GM12878 (cell line): ENCODE measurements around the gene NUDT14. TPM values are rescaled to one million over a fixed set of nuclear protein-coding genes. Genes with fewer than 3 reads are reported as not detected.

Experiments
- ATAC-seq: fragments of 200-7000 bp; cut with Tn5 transposase; 3 replicates; pipeline ENCODE4 v1.9.1; 2020; ENCODE audit warnings: mild to moderate bottlenecking, moderate library complexity
- BruUV-seq: library from RNA; stranded (reverse); fragments of 400-500 nt; replicated peaks from 2 replicates; lab custom pipeline; 2021; lab: Mats Ljungman, UMichigan
- CTCF ChIA-PET: fragments of 300-600 bp; sonication (Branson Sonifier 250); formaldehyde crosslinking; extraction: SDS; loops from one replicate; lab custom pipeline; 2021; ENCODE audit warnings: inconsistent platforms; lab: Yijun Ruan, JAX
- POLR2A ChIA-PET: fragments of 350-600 bp; formaldehyde crosslinking; extraction: SDS; loops from one replicate; lab custom pipeline; 2021; ENCODE audit warnings: inconsistent platforms; lab: Charles Lee
- RAD21 ChIA-PET: fragments of 300-600 bp; sonication (Branson Sonifier 250); formaldehyde crosslinking; loops from one replicate; lab custom pipeline; 2023; ENCODE audit warnings: antibody characterized with exemption; ENCODE audit not compliant: unreplicated experiment; lab: Charles Lee
- SMC1A ChIA-PET: fragments of 300-600 bp; sonication (Branson Sonifier 250); formaldehyde crosslinking; loops from one replicate; lab custom pipeline; 2023; ENCODE audit not compliant: unreplicated experiment, uncharacterized antibody; lab: Charles Lee
- DNase-seq: peaks from one replicate; pipeline ENCODE4 v3.0.0-alpha.2; 2011; ENCODE audit warnings: low read depth, low spot score
- FAIRE-seq: peaks from 3 replicates; lab custom pipeline; 2011; peaks lifted over from hg19 to GRCh38; lab: Jason Lieb, UNC
- H2AFZ ChIP-seq: 2 replicates; pipeline ENCODE4 v1.6.0; 2011; ENCODE audit warnings: low read depth, low read length, control low read depth; ENCODE audit not compliant: control insufficient read depth
- H3K27ac ChIP-seq: 2 replicates; pipeline ENCODE4 v1.5.1; 2011; ENCODE audit warnings: control low read depth; ENCODE audit not compliant: control insufficient read depth, insufficient read depth
- H3K27me3 ChIP-seq, 2 experiments: replicated peaks in 1 of 2; 2 replicates each; pipeline versions ENCODE4 v1.6.0 to v1.6.1; 2011; ENCODE audit warnings: low read length in 1 of 2; ENCODE audit not compliant: control insufficient read depth in 2 of 2, insufficient read depth in 2 of 2
- H3K36me3 ChIP-seq, 2 experiments: 2 replicates each; pipeline ENCODE4 v1.5.1; 2011; ENCODE audit warnings: low read length in 1 of 2; ENCODE audit not compliant: control insufficient read depth in 2 of 2, insufficient read depth in 2 of 2
- H3K4me1 ChIP-seq: 2 replicates; pipeline ENCODE4 v1.6.1; 2011; ENCODE audit warnings: mild to moderate bottlenecking, low read length, moderate library complexity, mixed read lengths; ENCODE audit not compliant: control insufficient read depth, insufficient read depth
- H3K4me2 ChIP-seq: 2 replicates; pipeline ENCODE4 v1.6.0; 2011; ENCODE audit warnings: control low read depth; ENCODE audit not compliant: control insufficient read depth, insufficient read depth
- H3K4me3 ChIP-seq: fragments of 200-600 bp; sonication (generic); 2 replicates; pipeline ENCODE4 v1.5.1; 2016
- H3K79me2 ChIP-seq: 2 replicates; pipeline ENCODE4 v1.6.0; 2011; ENCODE audit warnings: low read length; ENCODE audit not compliant: control insufficient read depth, insufficient read depth
- H3K9ac ChIP-seq: 2 replicates; pipeline ENCODE4 v1.8.0; 2011; ENCODE audit warnings: low read length, control low read depth, mixed read lengths; ENCODE audit not compliant: control insufficient read depth, insufficient read depth
- H3K9me3 ChIP-seq: replicated peaks from 3 replicates; pipeline ENCODE4 v1.5.1; 2011; ENCODE audit warnings: mild to moderate bottlenecking, low read length; ENCODE audit not compliant: control insufficient read depth, insufficient read depth
- H4K20me1 ChIP-seq: 2 replicates; pipeline ENCODE4 v1.6.0; 2011; ENCODE audit not compliant: control insufficient read depth, insufficient read depth
- BCL11A ChIP-seq: IDR thresholded peaks from 2 replicates; pipeline ENCODE4 v1.6.1; 2011; ENCODE audit warnings: low read depth, low read length
- CREM ChIP-seq: IDR thresholded peaks from 2 replicates; pipeline ENCODE4 v1.6.1; 2014; ENCODE audit warnings: antibody characterized with exemption, low read depth
- EP300 ChIP-seq, 2 experiments: fragments of 150-350 bp in 1 of 2; IDR thresholded peaks; 2 replicates each; pipeline ENCODE4 v1.6.1; 2011 to 2012; ENCODE audit warnings: low read depth in 2 of 2, low read length in 2 of 2, borderline replicate concordance in 1 of 2, improper control_type of control experiment in 1 of 2, inconsistent platforms in 1 of 2; ENCODE audit not compliant: control insufficient read depth in 1 of 2
- ESRRA ChIP-seq: IDR thresholded peaks from 2 replicates; pipeline ENCODE4 v1.6.1; 2012; ENCODE audit warnings: mild to moderate bottlenecking, low read length, improper control_type of control experiment
- MTA3 ChIP-seq: IDR thresholded peaks from 2 replicates; pipeline ENCODE4 v1.6.1; 2012; ENCODE audit warnings: low read length, inconsistent platforms, borderline replicate concordance
- PAX5 ChIP-seq: IDR thresholded peaks from 2 replicates; pipeline ENCODE4 v1.6.1; 2011; ENCODE audit warnings: low read depth, low read length, borderline replicate concordance
- PBX3 ChIP-seq: IDR thresholded peaks from 2 replicates; pipeline ENCODE4 v1.6.1; 2011; ENCODE audit warnings: mild to moderate bottlenecking, low read depth, low read length, moderate library complexity; ENCODE audit not compliant: insufficient replicate concordance
- PRDM15 ChIP-seq: fragments of 450-650 bp; formaldehyde crosslinking; IDR thresholded peaks from 2 replicates; pipeline ENCODE4 v1.4.0; 2020; ENCODE audit warnings: mild to moderate bottlenecking, moderate library complexity
- SMAD1 ChIP-seq: fragments of 450-650 bp; IDR thresholded peaks from 2 replicates; pipeline ENCODE4 v1.6.1; 2018; ENCODE audit warnings: mild to moderate bottlenecking, low read depth; ENCODE audit not compliant: partially characterized antibody
- SUPT20H ChIP-seq: IDR thresholded peaks from 2 replicates; pipeline ENCODE4 v1.6.1; 2011; ENCODE audit warnings: low read depth, mild to moderate bottlenecking, low read length, moderate library complexity, borderline replicate concordance; ENCODE audit not compliant: control insufficient read depth
- WGBS: methylation state at CpG from one replicate; pipeline ENCODE4 v1.1.6; 2016; ENCODE audit warnings: low lambda C conversion rate; ENCODE audit not compliant: insufficient replicate concordance, insufficient coverage; ENCODE audit errors: missing lambda C conversion rate; 5-methylcytosine and 5-hydroxymethylcytosine counted together
- in situ Hi-C: fragments of 300-500 bp; cut with MboI; formaldehyde crosslinking; loops from 9 replicates; pipeline ENCODE4 v1.14.3; 2018; ENCODE audit warnings: mixed read lengths
- intact Hi-C: fragments of 100-400 bp; cut with micrococcal nuclease; formaldehyde crosslinking; loops from one replicate; pipeline ENCODE4 v1.14.2; 2022; ENCODE audit not compliant: unreplicated experiment
- polyA plus RNA-seq, 11 experiments: library from polyadenylated mRNA; depleted of rRNA in 4 of 11; unstranded in 6 of 11; stranded (reverse) in 5 of 11; fragments of >200 nt; fragmentation: Nextera tagmentation in 4 of 11; fragmentation: Illumina TruSeq in 1 of 11; extraction: Ambion mirVana in 4 of 11; extraction: Trizol in 1 of 11; gene quantifications; 1 replicate in 1 of 11; 2 replicates in 10 of 11; pipeline versions ENCODE4 v1.2.1 to v1.2.3, GENCODE V29; 2011 to 2016; ENCODE audit warnings: inconsistent platforms in 2 of 11, missing spikeins in 2 of 11, low read depth in 1 of 11
- total RNA-seq, 4 experiments: library from RNA; depleted of rRNA in 3 of 4; stranded (reverse); fragments of >200 nt in 3 of 4; fragmentation: Illumina TruSeq in 1 of 4; extraction: Trizol in 1 of 4; gene quantifications; 2 replicates each; pipeline versions ENCODE4 v1.2.1 to v1.2.3, GENCODE V29; 2013 to 2021
- TF ChIP-seq, protein P1 (sequence below): fragments of 450-650 bp; IDR thresholded peaks from 2 replicates; pipeline ENCODE4 v1.6.1; 2017; ENCODE audit warnings: mild to moderate bottlenecking, moderate library complexity

The NUDT14 gene
- total and polyA plus RNA-seq, 10 of the 15 experiments (the other 5 are each of a cell fraction or from before 2014, with no cell fraction given): 0.62 to 6.8 (median 4.3) TPM; not detected in 1

GRCh38 chr14:105151838-105152793 lies 29.0 kb downstream of the NUDT14 start:
- RAD21 ChIA-PET: no interaction called here
- no TSS peak for BruUV-seq
- TF ChIP-seq PBX3: no peak
- TF ChIP-seq CREM: no peak
- TF ChIP-seq EP300 (IDR thresholded peaks at IDR 0.05; ENCODE audit: borderline replicate concordance in 1 of 2, control insufficient read depth in 1 of 2, low read depth in 2 of 2, low read length in 2 of 2): no peak
- TF ChIP-seq, protein P1, sequence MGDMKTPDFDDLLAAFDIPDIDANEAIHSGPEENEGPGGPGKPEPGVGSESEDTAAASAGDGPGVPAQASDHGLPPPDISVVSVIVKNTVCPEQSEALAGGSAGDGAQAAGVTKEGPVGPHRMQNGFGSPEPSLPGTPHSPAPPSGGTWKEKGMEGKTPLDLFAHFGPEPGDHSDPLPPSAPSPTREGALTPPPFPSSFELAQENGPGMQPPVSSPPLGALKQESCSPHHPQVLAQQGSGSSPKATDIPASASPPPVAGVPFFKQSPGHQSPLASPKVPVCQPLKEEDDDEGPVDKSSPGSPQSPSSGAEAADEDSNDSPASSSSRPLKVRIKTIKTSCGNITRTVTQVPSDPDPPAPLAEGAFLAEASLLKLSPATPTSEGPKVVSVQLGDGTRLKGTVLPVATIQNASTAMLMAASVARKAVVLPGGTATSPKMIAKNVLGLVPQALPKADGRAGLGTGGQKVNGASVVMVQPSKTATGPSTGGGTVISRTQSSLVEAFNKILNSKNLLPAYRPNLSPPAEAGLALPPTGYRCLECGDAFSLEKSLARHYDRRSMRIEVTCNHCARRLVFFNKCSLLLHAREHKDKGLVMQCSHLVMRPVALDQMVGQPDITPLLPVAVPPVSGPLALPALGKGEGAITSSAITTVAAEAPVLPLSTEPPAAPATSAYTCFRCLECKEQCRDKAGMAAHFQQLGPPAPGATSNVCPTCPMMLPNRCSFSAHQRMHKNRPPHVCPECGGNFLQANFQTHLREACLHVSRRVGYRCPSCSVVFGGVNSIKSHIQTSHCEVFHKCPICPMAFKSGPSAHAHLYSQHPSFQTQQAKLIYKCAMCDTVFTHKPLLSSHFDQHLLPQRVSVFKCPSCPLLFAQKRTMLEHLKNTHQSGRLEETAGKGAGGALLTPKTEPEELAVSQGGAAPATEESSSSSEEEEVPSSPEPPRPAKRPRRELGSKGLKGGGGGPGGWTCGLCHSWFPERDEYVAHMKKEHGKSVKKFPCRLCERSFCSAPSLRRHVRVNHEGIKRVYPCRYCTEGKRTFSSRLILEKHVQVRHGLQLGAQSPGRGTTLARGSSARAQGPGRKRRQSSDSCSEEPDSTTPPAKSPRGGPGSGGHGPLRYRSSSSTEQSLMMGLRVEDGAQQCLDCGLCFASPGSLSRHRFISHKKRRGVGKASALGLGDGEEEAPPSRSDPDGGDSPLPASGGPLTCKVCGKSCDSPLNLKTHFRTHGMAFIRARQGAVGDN: no peak
- TF ChIP-seq SUPT20H: no peak
- no peak for TF ChIP-seq SMAD1
- TF ChIP-seq PAX5: no peak
- TF ChIP-seq BCL11A: no peak
- TF ChIP-seq PRDM15: no peak
- TF ChIP-seq ESRRA: no peak
- no peak for TF ChIP-seq MTA3

More at GRCh38 chr14:105151838-105152793, 29.0 kb downstream of the NUDT14 start:
- POLR2A ChIA-PET: no interaction called here
- DNase-seq: no peak
- ATAC-seq: peak; percentile 34
- CTCF ChIA-PET: no interaction called here
- WGBS: 36% methylated on average over 41 of the region's 44 CpGs
- H3K9me3 ChIP-seq: no peaks in the 10 kb centered on the region
- FAIRE-seq: no peak
- no peaks in the 10 kb centered on the region for H3K79me2 ChIP-seq
- no peak overlapping the region for H3K4me3 ChIP-seq
- in situ Hi-C loops: no loop called here
- no peak overlapping the region for H3K4me2 ChIP-seq
- no peak overlapping the region for H3K27ac ChIP-seq
- SMC1A ChIA-PET: no interaction called here
- H2AFZ ChIP-seq: no peak overlapping the region
- H3K36me3 ChIP-seq: no peaks in the 10 kb centered on the region
- H4K20me1 ChIP-seq: no peaks in the 10 kb centered on the region
- no peak overlapping the region for H3K9ac ChIP-seq
- intact Hi-C loops: no loop called here
- no peaks in the 10 kb centered on the region for H3K4me1 ChIP-seq
- no peaks in the 10 kb centered on the region for H3K27me3 ChIP-seq
